H1 (cell line): ENCODE data around the gene MFAP5. TPM values are rescaled to one million over a fixed set of nuclear protein-coding genes. Genes with fewer than 3 reads are reported as not detected.
"Not testable (repeated sequence)": the region's sequence is repeated elsewhere in the genome, so short reads cannot be mapped to it uniquely, and the experiment has no call there.

ENCODE experiments used
- CTCF ChIA-PET: fragments of 300-600 bp; sonication (Branson Sonifier 250); formaldehyde crosslinking; loops from one replicate; lab custom pipeline; 2021; ENCODE audit not compliant: partially characterized antibody; lab: Charles Lee
- POLR2A ChIA-PET: fragments of 300-600 bp; sonication (Branson Sonifier 250); formaldehyde crosslinking; loops from one replicate; lab custom pipeline; 2021; ENCODE audit warnings: inconsistent platforms; ENCODE audit not compliant: partially characterized antibody; lab: Charles Lee
- DNase-seq, 2 experiments: peaks; one replicate each; pipeline versions ENCODE4 v3.0.0 to v3.0.0-alpha.2; 2010 to 2022; ENCODE audit warnings: low spot score in 2 of 2, low read depth in 1 of 2, mixed read lengths in 1 of 2
- FAIRE-seq: peaks from 2 replicates; lab custom pipeline; 2011; peaks lifted over from hg19 to GRCh38; lab: Jason Lieb, UNC
- H2AFZ ChIP-seq: 2 replicates; pipeline ENCODE4 v1.8.1; 2012; ENCODE audit warnings: low read length, inconsistent platforms
- H2AK5ac ChIP-seq: 2 replicates; pipeline ENCODE4 v1.6.1; 2013; ENCODE audit warnings: low read depth, low read length
- H2BK120ac ChIP-seq: replicated peaks from 2 replicates; pipeline ENCODE3; 2013; ENCODE audit warnings: low read depth, low read length, inconsistent platforms
- H2BK12ac ChIP-seq: 2 replicates; pipeline ENCODE4 v1.6.1; 2013; ENCODE audit warnings: low read depth, low read length
- H2BK15ac ChIP-seq: 2 replicates; pipeline ENCODE4 v1.6.1; 2013; ENCODE audit warnings: low read length
- H2BK20ac ChIP-seq: 2 replicates; pipeline ENCODE4 v1.6.1; 2013; ENCODE audit warnings: low read length
- H2BK5ac ChIP-seq: 2 replicates; pipeline ENCODE4 v1.6.1; 2013; ENCODE audit warnings: low read depth, low read length
- H3K14ac ChIP-seq: 2 replicates; pipeline ENCODE4 v1.6.1; 2013; ENCODE audit warnings: inconsistent platforms; ENCODE audit not compliant: insufficient read length
- H3K18ac ChIP-seq: 2 replicates; pipeline ENCODE4 v1.6.1; 2013; ENCODE audit warnings: low read length; ENCODE audit errors: extremely low read depth
- H3K23ac ChIP-seq: 2 replicates; pipeline ENCODE4 v1.6.1; 2013; ENCODE audit warnings: inconsistent platforms; ENCODE audit not compliant: insufficient read length
- H3K23me2 ChIP-seq: 2 replicates; pipeline ENCODE4 v1.6.1; 2013; ENCODE audit warnings: low read depth, low read length
- H3K27ac ChIP-seq: 2 replicates; pipeline ENCODE4 v1.6.1; 2011; ENCODE audit warnings: low read depth, low read length, inconsistent platforms
- H3K27me3 ChIP-seq, 4 experiments: replicated peaks in 1 of 4; 1 replicate in 1 of 4; 2 replicates in 3 of 4; pipeline versions ENCODE4 v1.6.1 to v1.8.1; 2011 to 2013; ENCODE audit warnings: low read length in 3 of 4, mild to moderate bottlenecking in 3 of 4, inconsistent platforms in 2 of 4, mixed read lengths in 2 of 4, moderate library complexity in 1 of 4; ENCODE audit not compliant: control insufficient read depth in 3 of 4, insufficient read depth in 3 of 4; ENCODE audit errors: extremely low read depth in 1 of 4
- H3K36me3 ChIP-seq, 4 experiments: 2 replicates each; pipeline versions ENCODE4 v1.6.1 to v1.8.1; 2011 to 2013; ENCODE audit warnings: mild to moderate bottlenecking in 4 of 4, low read length in 3 of 4, moderate library complexity in 2 of 4, control low read depth in 1 of 4, inconsistent platforms in 1 of 4; ENCODE audit not compliant: insufficient read depth in 4 of 4, control insufficient read depth in 2 of 4
- H3K4ac ChIP-seq: replicated peaks from 2 replicates; pipeline ENCODE3; 2013; ENCODE audit warnings: low read length, low read depth, mixed read lengths, inconsistent platforms; ENCODE audit not compliant: insufficient read length
- H3K4me1 ChIP-seq, 4 experiments: replicated peaks in 1 of 4; 1 replicate in 1 of 4; 2 replicates in 3 of 4; pipeline versions ENCODE4 v1.6.1 to v1.8.1; 2011 to 2013; ENCODE audit warnings: low read length in 3 of 4, inconsistent platforms in 2 of 4, mixed read lengths in 1 of 4; ENCODE audit not compliant: insufficient read depth in 4 of 4, control insufficient read depth in 3 of 4
- H3K4me2 ChIP-seq, 2 experiments: 2 replicates each; pipeline versions ENCODE4 v1.6.1 to v1.8.1; 2011 to 2013; ENCODE audit warnings: low read depth in 2 of 2, low read length in 2 of 2, control low read depth in 1 of 2, inconsistent platforms in 1 of 2, mild to moderate bottlenecking in 1 of 2; ENCODE audit not compliant: insufficient read depth in 1 of 2
- H3K4me3 ChIP-seq, 4 experiments: fragments of 200-600, 300-600 bp in 1 of 4; sonication (generic), shearing (Covaris generic), sonication (Bioruptor Twin) in 1 of 4; 2 replicates each; pipeline versions ENCODE4 v1.5.1 to v1.8.1; 2011 to 2016; ENCODE audit warnings: low read length in 4 of 4, low read depth in 3 of 4, control low read depth in 2 of 4, inconsistent platforms in 2 of 4, mild to moderate bottlenecking in 2 of 4, mixed read lengths in 1 of 4, moderate library complexity in 1 of 4; ENCODE audit not compliant: insufficient read depth in 2 of 4; ENCODE audit errors: extremely low read depth in 1 of 4
- H3K56ac ChIP-seq: replicated peaks from 2 replicates; pipeline ENCODE3; 2013; ENCODE audit warnings: low read depth, mild to moderate bottlenecking, mixed read lengths, low read length, inconsistent platforms; ENCODE audit not compliant: insufficient read length
- H3K79me1 ChIP-seq: 2 replicates; pipeline ENCODE4 v1.6.1; 2013; ENCODE audit warnings: low read depth, low read length, control low read depth
- H3K79me2 ChIP-seq, 2 experiments: 2 replicates each; pipeline versions ENCODE4 v1.6.1 to v1.8.1; 2012 to 2013; ENCODE audit warnings: low read length in 2 of 2, mild to moderate bottlenecking in 2 of 2, inconsistent platforms in 1 of 2; ENCODE audit not compliant: insufficient read depth in 2 of 2, control insufficient read depth in 1 of 2
- H3K9ac ChIP-seq, 4 experiments: replicated peaks in 1 of 4; 1 replicate in 1 of 4; 2 replicates in 3 of 4; pipeline versions ENCODE4 v1.6.1 to v1.8.1; 2011 to 2013; ENCODE audit warnings: low read depth in 3 of 4, low read length in 3 of 4, control low read depth in 2 of 4, mild to moderate bottlenecking in 2 of 4, moderate library complexity in 2 of 4, inconsistent platforms in 1 of 4; ENCODE audit errors: extremely low read depth in 1 of 4
- H3K9me3 ChIP-seq, 2 experiments: 2 replicates each; pipeline versions ENCODE4 v1.6.1 to v1.8.1; 2012 to 2013; ENCODE audit warnings: mild to moderate bottlenecking in 2 of 2, moderate library complexity in 2 of 2, control low read depth in 1 of 2, inconsistent platforms in 1 of 2, low read depth in 1 of 2, low read length in 1 of 2, mixed read lengths in 1 of 2; ENCODE audit not compliant: insufficient read depth in 2 of 2
- H4K20me1 ChIP-seq, 2 experiments: replicated peaks in 1 of 2; 2 replicates each; pipeline versions ENCODE3 to v1.8.1; 2011 to 2013; ENCODE audit warnings: inconsistent platforms in 2 of 2, low read length in 2 of 2, mild to moderate bottlenecking in 1 of 2; ENCODE audit not compliant: insufficient read depth in 2 of 2, control insufficient read depth in 1 of 2
- H4K5ac ChIP-seq: 2 replicates; pipeline ENCODE4 v1.6.1; 2013; ENCODE audit warnings: low read length, low read depth, mixed read lengths, inconsistent platforms; ENCODE audit not compliant: insufficient read length
- H4K8ac ChIP-seq: 2 replicates; pipeline ENCODE4 v1.8.0; 2013; ENCODE audit warnings: mild to moderate bottlenecking, moderate library complexity, low read length, inconsistent platforms; ENCODE audit not compliant: insufficient read depth; ENCODE audit errors: extremely low read depth
- H4K91ac ChIP-seq: replicated peaks from 2 replicates; pipeline ENCODE3; 2013; ENCODE audit warnings: low read length, mixed read lengths, inconsistent platforms; ENCODE audit not compliant: insufficient read length
- CHD1 ChIP-seq: IDR thresholded peaks from 2 replicates; pipeline ENCODE4 v1.6.1; 2012; ENCODE audit warnings: low read depth, low read length, improper control_type of control experiment
- CTBP2 ChIP-seq: IDR thresholded peaks from 2 replicates; pipeline ENCODE4 v1.7.0; 2011; ENCODE audit warnings: borderline replicate concordance, mild to moderate bottlenecking, moderate library complexity, mixed read lengths, low read length; ENCODE audit not compliant: insufficient read depth, insufficient read length
- WGBS, 2 experiments: shearing (Covaris generic) in 1 of 2; methylation state at CpG; one replicate each; pipeline versions ENCODE4 v1.1.6 to v1.1.7; 2013 to 2015; ENCODE audit warnings: low lambda C conversion rate in 2 of 2, mixed read lengths in 2 of 2, inconsistent platforms in 1 of 2, low coverage in 1 of 2, missing lambda C conversion rate in 1 of 2; ENCODE audit not compliant: insufficient replicate concordance in 2 of 2, insufficient coverage in 1 of 2, insufficient read length in 1 of 2; ENCODE audit errors: extremely low coverage in 1 of 2, missing lambda C conversion rate in 1 of 2; 5-methylcytosine and 5-hydroxymethylcytosine counted together
- polyA plus RNA-seq, 7 experiments: library from polyadenylated mRNA; depleted of rRNA in 3 of 7; stranded (reverse) in 5 of 7; unstranded in 2 of 7; fragments of >200 nt in 5 of 7; fragments of 200-250 nt in 2 of 7; gene quantifications; 1 replicate in 5 of 7; 2 replicates in 1 of 7; 4 replicates in 1 of 7; pipeline versions ENCODE4 v1.2.1 to v1.2.3, GENCODE V29; 2011 to 2013; ENCODE audit warnings: missing spikeins in 2 of 7, mixed read lengths in 2 of 7
- total RNA-seq: library from RNA; stranded (reverse); fragmentation: NEBNext Ultra II Directional; extraction: Animal tissue kit (Norgen Biotek cat#: 25700); gene quantifications from 2 replicates; pipeline ENCODE4 v1.2.1, GENCODE V29; 2021
- TF ChIP-seq, protein P1 (sequence below): IDR thresholded peaks from 2 replicates; pipeline ENCODE4 v1.6.1; 2012; ENCODE audit warnings: low read length, inconsistent platforms

Gene MFAP5
- total and polyA plus RNA-seq, 2 of the 8 experiments (the other 6 are each of a cell fraction or from before 2014, with no cell fraction given) = 0.60 to 0.86 TPM

DNA sequence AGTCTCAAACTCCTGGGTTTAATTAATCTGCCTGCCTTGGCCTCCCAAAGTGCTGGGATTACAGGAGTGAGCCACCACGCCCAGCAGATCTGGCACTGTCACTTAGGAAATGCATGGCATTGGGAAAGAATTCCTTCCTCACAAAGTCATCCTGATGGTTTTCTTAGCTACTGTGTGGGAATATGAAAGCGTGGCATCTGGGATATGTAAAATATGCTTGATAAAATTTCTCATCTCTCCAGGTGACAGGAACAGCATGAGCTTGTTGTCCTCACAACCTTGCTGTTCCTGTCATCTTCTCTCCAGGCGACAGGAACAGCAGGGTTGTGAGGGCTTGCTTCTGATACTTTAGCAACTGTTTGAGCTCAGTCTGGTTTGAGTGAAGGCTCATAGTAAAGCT lies 33.9 kb downstream of the MFAP5 start (continued):
- TF ChIP-seq, protein P1, sequence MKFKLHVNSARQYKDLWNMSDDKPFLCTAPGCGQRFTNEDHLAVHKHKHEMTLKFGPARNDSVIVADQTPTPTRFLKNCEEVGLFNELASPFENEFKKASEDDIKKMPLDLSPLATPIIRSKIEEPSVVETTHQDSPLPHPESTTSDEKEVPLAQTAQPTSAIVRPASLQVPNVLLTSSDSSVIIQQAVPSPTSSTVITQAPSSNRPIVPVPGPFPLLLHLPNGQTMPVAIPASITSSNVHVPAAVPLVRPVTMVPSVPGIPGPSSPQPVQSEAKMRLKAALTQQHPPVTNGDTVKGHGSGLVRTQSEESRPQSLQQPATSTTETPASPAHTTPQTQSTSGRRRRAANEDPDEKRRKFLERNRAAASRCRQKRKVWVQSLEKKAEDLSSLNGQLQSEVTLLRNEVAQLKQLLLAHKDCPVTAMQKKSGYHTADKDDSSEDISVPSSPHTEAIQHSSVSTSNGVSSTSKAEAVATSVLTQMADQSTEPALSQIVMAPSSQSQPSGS = no peak
- no peak for TF ChIP-seq CTBP2
- TF ChIP-seq CHD1 = no peak

- H3K4me1 ChIP-seq, H3K4me3 ChIP-seq, H3K23me2 ChIP-seq, H4K91ac ChIP-seq, H3K9ac ChIP-seq, H3K9me3 ChIP-seq, H2BK20ac ChIP-seq, FAIRE-seq, H3K14ac ChIP-seq, H2AK5ac ChIP-seq, CTCF ChIA-PET, H3K4me2 ChIP-seq, H4K8ac ChIP-seq, H3K79me1 ChIP-seq, H2BK15ac ChIP-seq, H2BK120ac ChIP-seq, H2AFZ ChIP-seq, H3K4ac ChIP-seq, H3K23ac ChIP-seq, H2BK5ac ChIP-seq, H3K36me3 ChIP-seq, H3K18ac ChIP-seq, H3K56ac ChIP-seq, H3K27me3 ChIP-seq, POLR2A ChIA-PET, H2BK12ac ChIP-seq, H3K79me2 ChIP-seq, H4K5ac ChIP-seq, DNase-seq, H3K27ac ChIP-seq, H4K20me1 ChIP-seq: not testable (repeated sequence)
- 91% methylated on average over 5 of the region's 26 CpGs; no CpG with 5 or more reads in 1 of the 2 experiments for WGBS, 2 experiments
Observed at GRCh38 chr12:8624750-8625149, 37.9 kb downstream of the MFAP5 start.
